Measurements from ENCODE around the gene GPR148. TPM values are rescaled to one million over a fixed set of nuclear protein-coding genes. Genes with fewer than 3 reads are reported as not detected.

The GPR148 gene
- polyA plus RNA-seq, 1 donor (not counting 4 experiments of a cell fraction or from before 2014, with no cell fraction given) = not detected

- H4K20me1 ChIP-seq (ENCODE audit: control insufficient read depth, extremely low read depth, insufficient read depth, low read length) = no peaks in the 10 kb centered on the region
- FAIRE-seq (no peak), DNase-seq (ENCODE audit: low read depth, low spot score) (no peak)
- no peaks in the 10 kb centered on the region for H3K9me1 ChIP-seq (ENCODE audit: control insufficient read depth, extremely low read depth, insufficient read depth, low read length)
- no peaks in the 10 kb centered on the region for H3K9me3 ChIP-seq (ENCODE audit: control insufficient read depth, low read depth, low read length)
- no peaks in the 10 kb centered on the region for H3K79me2 ChIP-seq (ENCODE audit: control insufficient read depth, insufficient read depth, low read length)
- no peak overlapping the region for H3K9ac ChIP-seq (ENCODE audit: control insufficient read depth, extremely low read depth, insufficient read depth, low read length)
- no peak overlapping the region for H3K4me2 ChIP-seq (ENCODE audit: control insufficient read depth, extremely low read depth, insufficient read depth, low read depth, low read length)
- dilution Hi-C loops (cut with MboI; ENCODE audit: extremely low pct_ligation_motif_present, low sequenced_read_pairs) = no loop called here
- TF ChIP-seq EZH2 (IDR thresholded peaks at IDR 0.05; ENCODE audit: low read length) (no peak), CTCF (optimal IDR thresholded peaks at IDR 0.05 in 1 of 3, IDR thresholded peaks at IDR 0.05 in 1 of 3, conservative IDR thresholded peaks at IDR 0.05 in 1 of 3; ENCODE audit: extremely low read depth in 1 of 3, insufficient read depth in 2 of 3, low read length in 3 of 3) (no peak)
- no peak overlapping the region for H2AFZ ChIP-seq (ENCODE audit: control insufficient read depth, low read length)
- H3K4me1 ChIP-seq (ENCODE audit: control insufficient read depth, extremely low read depth, insufficient read depth, low read length) = no peaks in the 10 kb centered on the region
- H3K36me3 ChIP-seq (ENCODE audit: control insufficient read depth in 2 of 2, extremely low read depth in 1 of 2, insufficient read depth in 2 of 2, low read length in 2 of 2) = no peaks in the 10 kb centered on the region
- H3K27me3 ChIP-seq (ENCODE audit: control insufficient read depth, extremely low read depth, insufficient read depth, low read length) = no peaks in the 10 kb centered on the region
- no peak overlapping the region for H3K4me3 ChIP-seq (ENCODE audit: control insufficient read depth in 2 of 3, extremely low read depth in 1 of 3, insufficient read depth in 2 of 3, low read depth in 1 of 3, low read length in 3 of 3)
- H3K27ac ChIP-seq (ENCODE audit: control insufficient read depth, insufficient read depth, low read length) = no peak overlapping the region
Observed at GRCh38 chr2:130778781-130779180, 49.9 kb downstream of the GPR148 start.

Other genes with a start within 250 kb of the GPR148 start
- gene POTEI, start 219.7 kb upstream of the GPR148 start, polyA plus RNA-seq = not detected in 3 replicates
- not detected in 3 replicates for gene CFC1B, start 207.8 kb upstream of the GPR148 start, polyA plus RNA-seq
- gene CFC1, start 129.5 kb upstream of the GPR148 start, polyA plus RNA-seq = not detected in 3 replicates
- not detected in 3 replicates for gene POTEJ, start 117.6 kb upstream of the GPR148 start, polyA plus RNA-seq
- gene AMER3, start 26.5 kb downstream of the GPR148 start, polyA plus RNA-seq = not detected in 3 replicates
- gene ARHGEF4, start 107.8 kb downstream of the GPR148 start, polyA plus RNA-seq = 22.6 to 40.6 TPM (median 26.2 TPM) in 3 replicates